Urothelium cell line (cell line): ENCODE data around the gene SHC2.
"Not testable (repeated sequence)": the region's sequence is repeated elsewhere in the genome, so short reads cannot be mapped to it uniquely, and the experiment has no call there.

Experiments
- DNase-seq: peaks from one replicate; pipeline ENCODE4 v3.0.0; 2011; ENCODE audit warnings: low spot score, mixed read lengths
- FAIRE-seq: peaks from 2 replicates; lab custom pipeline; 2011; peaks lifted over from hg19 to GRCh38; lab: Jason Lieb, UNC

The SHC2 gene

DNA sequence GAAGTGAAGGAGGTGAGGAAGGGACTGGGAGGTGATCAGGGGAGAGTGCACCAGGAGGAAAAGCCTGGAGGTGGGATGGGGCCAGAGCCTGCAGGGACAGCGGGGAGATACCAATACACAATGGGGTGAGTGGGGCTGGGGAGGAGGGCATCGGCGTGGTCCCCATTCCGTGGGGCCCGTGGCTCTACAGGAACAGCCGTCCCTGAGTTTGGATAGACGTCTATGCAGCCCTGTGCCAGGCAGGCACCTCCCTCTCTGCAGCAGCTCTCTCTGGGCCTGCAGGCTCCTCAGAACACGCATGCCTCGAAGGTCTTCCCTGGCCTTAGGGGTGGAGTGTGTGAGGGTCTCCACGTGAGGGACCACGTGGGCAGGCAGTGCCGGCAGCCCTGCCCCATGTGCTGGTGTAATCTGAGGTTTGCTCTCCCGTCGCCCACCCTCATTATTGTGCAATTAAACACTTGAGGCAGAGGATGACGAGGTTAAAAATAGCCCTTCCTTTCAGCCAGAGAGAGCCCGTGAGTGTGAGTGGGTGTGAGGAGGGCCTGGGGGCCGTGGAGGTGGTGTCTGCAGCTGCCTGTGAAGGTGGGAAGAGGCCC, 68.4 kb downstream of the SHC2 start:
- DNase-seq (no peak), FAIRE-seq (no peak)

DNA sequence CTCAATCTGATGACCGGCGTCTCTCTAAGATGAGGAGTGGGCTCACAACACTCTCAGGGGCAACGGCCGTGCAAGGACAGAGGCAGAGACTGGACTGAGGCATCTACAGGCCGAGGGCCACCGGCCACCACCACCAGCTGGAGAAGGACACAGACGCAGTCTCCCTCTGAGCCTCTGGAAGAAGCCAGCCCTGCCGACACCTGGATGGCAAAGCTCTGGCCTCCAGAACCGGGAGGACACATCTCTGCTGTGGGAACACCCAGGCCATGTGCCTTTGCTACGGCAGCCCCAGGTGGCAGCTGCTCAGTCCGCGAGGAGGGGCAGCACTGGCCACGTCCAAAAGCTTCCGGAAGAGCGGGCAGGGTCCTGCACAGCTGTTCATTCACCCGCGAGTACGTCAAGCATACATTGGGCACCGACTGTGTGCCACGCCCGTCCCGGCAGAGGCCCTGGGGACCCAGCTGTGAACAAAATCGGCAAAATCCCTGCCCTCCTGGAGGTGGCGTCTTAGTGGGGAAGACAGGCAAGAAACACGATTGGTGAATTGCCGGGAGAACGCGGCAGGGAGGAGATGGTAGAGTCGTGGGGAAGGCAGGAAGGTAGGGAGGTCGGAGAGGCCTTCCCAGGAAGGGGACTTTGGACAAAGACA, 69.0 kb downstream of the SHC2 start:
- FAIRE-seq (no peak), DNase-seq (no peak)

- DNase-seq, result no peak
- no peak for FAIRE-seq
Observed at GRCh38 chr19:391207-391557, 69.7 kb downstream of the SHC2 start.

DNA sequence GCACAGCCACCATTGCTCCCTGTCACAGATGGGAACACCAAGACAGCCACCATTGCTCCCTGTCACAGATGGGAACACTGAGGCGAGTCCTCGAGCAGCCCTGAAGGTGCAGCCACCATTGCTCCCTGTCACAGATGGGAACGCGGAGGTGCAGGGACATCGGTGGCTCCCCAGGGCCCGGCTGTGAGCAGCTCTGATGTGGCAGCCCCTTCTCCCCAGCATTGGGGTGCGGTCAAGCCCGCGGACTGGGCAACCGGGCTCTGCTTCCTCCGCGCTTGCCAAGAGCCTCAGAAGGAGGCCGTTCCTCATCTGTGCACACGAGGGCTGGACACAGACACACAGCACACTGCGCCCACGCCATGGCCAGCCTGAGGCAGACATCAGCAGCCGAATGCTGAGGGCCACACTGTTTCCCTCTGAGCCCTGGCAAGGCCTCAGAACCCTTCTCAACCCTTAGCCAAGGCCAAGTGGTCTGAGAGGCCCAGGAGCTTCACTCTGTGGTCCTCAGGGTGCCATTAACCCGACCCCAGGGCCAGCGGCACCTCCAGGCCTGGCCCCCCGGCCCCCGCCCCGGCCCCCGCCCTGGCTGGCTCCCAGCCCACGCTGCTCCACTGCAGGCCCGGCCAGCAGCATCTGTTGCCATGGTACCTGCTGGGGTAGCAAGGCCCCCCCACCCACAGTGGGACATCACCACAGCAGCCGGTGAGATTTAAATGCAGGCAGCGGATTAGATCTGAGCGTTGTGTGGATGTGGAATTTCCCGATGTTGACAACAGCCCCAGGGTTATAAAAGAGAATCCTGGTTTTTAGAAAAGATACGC, 70.2 kb downstream of the SHC2 start:
- FAIRE-seq (no peak), DNase-seq (no peak)

- DNase-seq (no peak), FAIRE-seq (no peak)
Observed at GRCh38 chr19:389935-390289, 70.9 kb downstream of the SHC2 start.

- FAIRE-seq (no peak), DNase-seq (no peak)
Observed at GRCh38 chr19:389255-389934, 71.4 kb downstream of the SHC2 start.

DNA sequence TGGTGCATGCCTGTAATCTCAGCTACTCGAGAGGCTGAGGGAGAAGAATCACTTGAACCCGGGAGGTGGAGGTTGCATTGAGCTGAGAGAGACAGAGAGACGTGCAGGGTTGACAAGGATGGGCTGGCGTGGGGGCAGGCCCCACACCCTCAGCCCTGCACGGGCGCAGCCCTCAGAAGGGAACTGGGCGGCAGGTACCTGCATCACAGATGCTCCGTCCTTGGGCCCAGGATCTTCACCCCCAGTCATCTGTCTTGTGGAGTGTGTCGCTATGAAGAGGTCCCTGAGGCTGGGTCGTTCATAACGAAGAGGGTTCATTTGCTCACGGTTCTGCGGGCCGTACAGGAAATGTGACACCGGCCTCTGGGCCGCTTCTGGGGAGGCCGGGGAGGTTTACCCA, 72.1 kb downstream of the SHC2 start:
- no peak for DNase-seq
- no peak for FAIRE-seq

DNA sequence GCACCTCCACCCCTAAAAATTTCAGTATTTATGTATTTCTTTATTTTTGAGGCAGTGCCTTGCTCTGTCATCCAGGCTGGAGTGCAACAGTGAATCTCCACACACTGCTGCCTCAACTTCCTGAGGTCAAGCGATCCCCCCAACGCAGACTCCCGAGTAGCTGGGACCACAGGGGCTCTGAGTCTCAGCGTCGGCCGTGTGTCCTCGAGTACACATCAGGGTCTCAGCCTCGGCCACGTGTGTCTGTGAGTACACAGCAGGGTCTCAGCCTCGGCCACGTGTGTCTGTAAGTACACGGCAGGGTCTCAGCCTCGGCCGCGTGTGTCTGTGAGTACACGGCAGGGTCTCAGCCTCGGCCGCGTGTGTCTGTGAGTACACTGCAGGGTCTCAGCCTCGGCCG, 73.1 kb downstream of the SHC2 start:
- DNase-seq, result no peak
- FAIRE-seq, result no peak

DNA sequence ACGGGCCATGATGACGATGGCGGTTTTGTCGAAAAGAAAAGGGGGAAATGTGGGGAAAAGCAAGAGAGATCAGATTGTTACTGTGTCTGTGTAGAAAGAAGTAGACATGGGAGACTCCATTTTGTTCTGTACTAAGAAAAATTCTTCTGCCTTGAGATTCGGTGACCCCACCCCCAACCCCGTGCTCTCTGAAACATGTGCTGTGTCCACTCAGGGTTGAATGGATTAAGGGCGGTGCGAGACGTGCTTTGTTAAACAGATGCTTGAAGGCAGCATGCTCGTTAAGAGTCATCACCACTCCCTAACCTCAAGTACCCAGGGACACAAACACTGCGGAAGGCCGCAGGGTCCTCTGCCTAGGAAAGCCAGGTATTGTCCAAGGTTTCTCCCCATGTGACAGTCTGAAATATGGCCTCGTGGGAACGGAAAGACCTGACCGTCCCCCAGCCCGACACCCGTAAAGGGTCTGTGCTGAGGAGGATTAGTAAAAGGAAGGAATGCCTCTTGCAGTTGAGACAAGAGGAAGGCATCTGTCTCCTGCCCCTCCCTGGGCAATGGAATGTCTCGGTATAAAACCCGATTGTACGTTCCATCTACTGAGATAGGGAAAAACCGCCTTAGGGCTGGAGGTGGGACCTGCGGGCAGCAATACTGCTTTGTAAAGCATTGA, 74.1 kb downstream of the SHC2 start:
- not testable (repeated sequence) for DNase-seq, FAIRE-seq

DNA sequence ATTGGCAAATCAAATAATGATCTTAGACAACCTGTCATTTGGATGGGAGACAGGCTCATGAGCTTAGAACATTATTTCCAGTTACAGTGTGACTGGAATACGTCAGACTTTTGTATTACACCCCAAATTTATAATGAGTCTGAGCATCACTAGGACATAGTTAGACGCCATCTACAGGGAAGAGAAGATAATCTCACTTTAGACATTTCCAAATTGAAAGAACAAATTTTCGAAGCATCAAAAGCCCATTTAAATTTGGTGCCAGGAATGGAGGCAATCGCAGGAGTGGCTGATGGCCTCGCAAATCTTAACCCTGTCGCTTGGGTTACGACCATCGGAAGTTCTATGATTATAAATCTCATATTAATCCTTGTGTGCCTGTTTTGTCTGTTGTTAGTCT, 74.6 kb downstream of the SHC2 start:
- DNase-seq, FAIRE-seq: not testable (repeated sequence)

- DNase-seq, result no peak
Observed at GRCh38 chr19:384799-385169, 76.0 kb downstream of the SHC2 start.

DNA sequence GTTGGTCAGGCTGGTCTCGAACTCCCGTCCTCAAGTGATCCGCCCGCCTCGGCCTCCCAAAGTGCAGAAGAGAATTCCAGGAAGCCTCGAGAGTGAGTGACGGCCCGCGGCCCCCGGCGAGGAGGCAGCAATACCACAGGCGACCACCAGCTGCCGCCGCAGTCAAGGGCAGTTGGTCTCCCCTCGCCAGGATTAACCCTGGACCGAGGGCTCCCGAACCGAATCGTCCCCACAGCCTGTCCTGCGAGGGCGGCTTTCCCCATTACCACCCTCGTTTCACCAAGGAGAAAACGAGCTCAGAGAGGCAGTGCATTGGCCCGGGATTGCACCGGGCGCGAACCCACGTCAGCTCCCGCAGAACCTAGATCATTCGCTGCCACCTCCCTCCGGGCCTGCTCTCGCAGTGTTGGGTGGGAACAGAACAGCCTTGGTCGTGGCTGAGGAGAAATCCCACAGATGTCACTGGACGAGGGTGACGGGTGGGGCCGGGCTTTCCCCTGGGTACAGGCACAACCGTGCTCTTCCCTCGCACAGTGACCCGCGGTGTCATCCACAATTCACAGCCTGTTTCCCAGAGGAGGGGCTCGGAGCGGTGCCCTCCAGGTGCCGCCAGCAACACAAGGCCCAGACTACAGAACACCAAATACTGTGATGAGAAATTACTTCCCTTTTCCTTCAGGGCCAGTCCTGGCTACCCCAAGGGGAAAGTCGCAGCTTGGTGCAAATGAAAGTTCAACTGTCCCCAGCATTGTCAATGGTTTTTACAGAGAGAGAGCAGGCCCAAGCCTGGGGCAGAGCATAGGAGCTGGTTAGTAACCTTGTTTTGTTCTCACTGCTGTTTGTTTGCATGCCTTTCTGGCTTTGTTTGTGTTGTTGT, 76.7 kb downstream of the SHC2 start:
- no peak for FAIRE-seq
- DNase-seq, result no peak

More at GRCh38 chr19:384799-385169, 76.0 kb downstream of the SHC2 start:
- no peak for FAIRE-seq

DNA sequence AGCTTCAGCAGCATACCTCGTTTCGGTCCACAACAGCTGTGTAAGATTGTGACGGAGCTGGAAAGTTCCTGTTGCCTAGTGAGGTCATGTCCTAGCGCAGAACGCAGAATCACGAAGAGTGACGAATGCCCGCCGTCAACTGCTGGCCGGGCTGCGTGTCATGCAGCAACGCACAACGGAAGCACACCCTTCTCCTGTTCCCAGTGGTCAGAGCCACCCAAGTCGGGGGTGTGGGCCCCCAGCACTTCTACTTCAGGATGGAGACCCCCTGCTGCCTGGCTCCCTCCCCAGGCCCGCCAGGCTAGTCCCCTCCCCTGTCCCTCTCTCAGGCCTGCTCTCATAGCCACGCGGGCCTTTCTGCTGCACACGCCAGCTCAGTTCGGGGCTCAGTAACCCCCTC, 77.8 kb downstream of the SHC2 start:
- FAIRE-seq (no peak), DNase-seq (no peak)

DNA sequence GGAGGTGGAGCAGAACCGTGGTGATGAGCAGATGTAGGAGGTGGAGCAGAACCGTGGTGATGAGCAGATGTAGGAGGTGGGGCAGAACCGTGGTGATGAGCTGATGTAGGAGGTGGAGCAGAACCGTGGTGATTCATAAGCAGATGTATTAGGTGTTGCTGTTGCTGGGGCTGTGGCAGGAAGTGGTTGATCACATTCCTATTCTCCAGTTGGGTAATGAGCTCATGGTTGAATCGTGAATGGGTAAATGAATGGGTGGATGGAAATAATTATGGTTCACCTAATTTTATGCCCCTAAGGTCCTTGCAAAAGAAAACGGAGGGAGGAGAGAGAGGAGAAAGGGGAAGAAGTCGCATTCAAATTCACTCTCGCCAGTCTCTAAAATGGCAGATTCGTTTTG, 78.3 kb downstream of the SHC2 start:
- FAIRE-seq, result not testable (repeated sequence)
- DNase-seq, result peak; percentile 42

DNA sequence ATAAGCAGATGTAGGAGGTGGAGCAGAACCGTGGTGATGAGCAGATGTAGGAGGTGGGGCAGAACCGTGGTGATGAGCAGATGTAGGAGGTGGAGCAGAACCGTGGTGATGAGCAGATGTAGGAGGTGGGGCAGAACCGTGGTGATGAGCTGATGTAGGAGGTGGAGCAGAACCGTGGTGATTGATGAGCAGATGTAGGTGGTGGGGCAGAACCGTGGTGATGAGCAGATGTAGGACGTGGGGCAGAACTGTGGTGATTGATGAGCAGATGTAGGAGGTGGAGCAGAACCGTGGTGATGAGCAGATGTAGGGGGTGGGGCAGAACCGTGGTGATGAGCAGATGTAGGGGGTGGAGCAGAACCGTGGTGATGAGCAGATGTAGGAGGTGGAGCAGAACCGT, 78.9 kb downstream of the SHC2 start:
- not testable (repeated sequence) for DNase-seq
- FAIRE-seq, result peak; percentile 48

DNA sequence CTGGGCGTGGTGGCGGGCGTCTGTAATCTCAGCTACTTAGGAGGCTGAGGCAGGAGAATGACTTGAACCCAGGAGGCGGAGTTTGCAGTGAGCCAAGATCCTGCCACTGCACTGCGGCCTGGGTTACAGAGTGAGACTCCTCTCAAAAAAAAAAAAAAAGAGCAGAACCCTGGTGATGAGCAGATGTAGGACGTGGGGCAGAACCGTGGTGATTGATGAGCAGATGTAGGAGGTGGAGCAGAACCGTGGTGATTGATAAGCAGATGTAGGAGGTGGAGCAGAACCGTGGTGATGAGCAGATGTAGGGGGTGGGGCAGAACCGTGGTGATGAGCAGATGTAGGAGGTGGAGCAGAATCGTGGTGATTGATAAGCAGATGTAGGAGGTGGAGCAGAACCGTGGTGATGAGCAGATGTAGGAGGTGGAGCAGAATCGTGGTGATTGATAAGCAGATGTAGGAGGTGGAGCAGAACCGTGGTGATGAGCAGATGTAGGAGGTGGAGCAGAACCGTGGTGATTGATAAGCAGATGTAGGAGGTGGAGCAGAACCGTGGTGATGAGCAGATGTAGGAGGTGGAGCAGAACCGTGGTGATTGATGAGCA, 80.1 kb downstream of the SHC2 start:
- not testable (repeated sequence) for FAIRE-seq, DNase-seq

- no peak for FAIRE-seq
- DNase-seq, result no peak
Observed at GRCh38 chr19:379796-380195, 81.0 kb downstream of the SHC2 start.

- DNase-seq (no peak), FAIRE-seq (no peak)
Observed at GRCh38 chr19:378706-379105, 82.1 kb downstream of the SHC2 start.

DNA sequence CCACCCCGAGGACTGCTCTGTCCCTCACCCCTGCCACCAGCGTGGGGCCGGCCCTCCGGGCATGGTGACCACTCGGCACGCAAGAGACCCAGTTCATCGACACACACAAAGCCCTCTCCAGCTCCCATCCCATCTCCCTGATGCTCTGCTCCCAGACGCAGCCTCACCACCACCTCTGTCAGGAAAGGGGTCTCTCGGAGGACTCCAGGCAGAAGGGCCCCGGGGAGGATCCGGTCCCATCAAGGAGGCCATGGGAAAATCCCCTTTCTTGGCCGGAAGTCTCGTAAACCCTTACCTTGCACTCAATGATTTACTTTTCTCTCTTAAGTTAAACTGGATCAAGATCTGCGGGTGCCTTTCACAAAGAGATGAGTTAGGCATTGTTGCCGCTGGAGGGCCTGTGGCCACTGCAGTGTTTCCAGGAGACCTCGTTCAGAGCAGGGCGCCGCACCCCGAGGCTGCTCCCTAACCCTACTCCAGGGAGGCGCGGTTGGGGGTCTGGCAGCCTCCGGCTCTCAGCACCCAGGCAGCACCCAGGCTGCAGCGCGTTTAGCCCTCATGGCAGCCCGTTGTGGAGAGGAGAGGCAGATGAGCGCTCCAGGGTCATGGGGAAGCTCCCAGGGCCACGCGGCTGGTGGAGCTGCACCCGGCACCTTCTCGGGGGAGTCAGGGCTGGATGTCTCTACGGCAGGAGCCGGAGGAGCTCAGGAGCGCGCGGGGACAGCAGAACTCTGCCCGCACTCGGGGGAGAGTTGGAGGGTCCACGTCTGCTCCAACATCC, 82.8 kb downstream of the SHC2 start:
- FAIRE-seq (no peak), DNase-seq (no peak)
